Fibroblast of the conjunctiva (primary cell): ENCODE results near the gene CTNNA3.
"Not testable (repeated sequence)": the region's sequence is repeated elsewhere in the genome, so short reads cannot be mapped to it uniquely, and the experiment has no call there.

Source experiments
- DNase-seq: peaks from one replicate; pipeline ENCODE4 v3.0.0-alpha.2; 2010; ENCODE audit warnings: low read depth

The CTNNA3 gene

GRCh38 chr10:66378117-66378876 lies 1317.7 kb downstream of the CTNNA3 start:
- DNase-seq: no peak

GRCh38 chr10:66368146-66368545 lies 1327.8 kb downstream of the CTNNA3 start:
- no peak for DNase-seq

- DNase-seq: no peak
Measured at GRCh38 chr10:66366163-66366562, 1329.8 kb downstream of the CTNNA3 start.

DNA sequence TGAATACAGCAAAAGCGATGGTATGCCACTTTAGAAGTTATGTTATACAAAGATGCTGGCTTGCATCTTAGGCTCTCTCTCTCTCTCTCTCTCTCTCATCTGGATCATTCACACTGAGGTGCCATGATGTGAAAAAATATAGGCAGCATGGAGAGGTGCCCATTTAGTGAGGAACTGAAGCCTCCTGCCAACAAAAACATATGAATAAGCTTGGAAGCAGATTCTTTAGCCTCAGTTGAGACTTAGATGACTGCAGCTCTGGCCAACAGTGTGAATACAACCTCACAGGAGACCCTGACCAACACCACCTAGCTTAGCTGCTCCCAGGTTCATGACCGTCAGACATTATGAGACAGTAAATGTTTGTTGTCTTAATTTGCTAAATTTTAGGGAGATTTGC lies 1330.3 kb downstream of the CTNNA3 start:
- no peak for DNase-seq

DNA sequence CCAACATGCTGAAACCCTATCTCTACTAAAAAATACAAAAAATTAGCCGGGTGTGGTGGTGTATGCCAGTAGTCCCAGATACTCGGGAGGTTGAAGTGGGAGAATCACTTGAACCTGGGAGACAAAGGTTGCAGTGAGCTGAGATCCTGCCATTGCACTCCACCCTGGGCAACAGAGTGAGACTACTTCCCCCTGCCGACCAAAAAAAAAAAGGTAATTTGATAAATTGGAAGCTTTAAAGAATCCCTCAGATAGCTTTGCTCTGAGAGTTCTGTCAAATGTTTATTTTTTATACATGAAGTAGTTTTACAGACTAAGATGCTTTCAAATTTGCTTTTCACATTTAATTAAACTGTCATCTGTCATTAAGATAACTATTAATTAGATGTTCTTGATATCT lies 1333.5 kb downstream of the CTNNA3 start:
- DNase-seq: no peak

GRCh38 chr10:66353822-66354221 lies 1342.2 kb downstream of the CTNNA3 start:
- not testable (repeated sequence) for DNase-seq

DNA sequence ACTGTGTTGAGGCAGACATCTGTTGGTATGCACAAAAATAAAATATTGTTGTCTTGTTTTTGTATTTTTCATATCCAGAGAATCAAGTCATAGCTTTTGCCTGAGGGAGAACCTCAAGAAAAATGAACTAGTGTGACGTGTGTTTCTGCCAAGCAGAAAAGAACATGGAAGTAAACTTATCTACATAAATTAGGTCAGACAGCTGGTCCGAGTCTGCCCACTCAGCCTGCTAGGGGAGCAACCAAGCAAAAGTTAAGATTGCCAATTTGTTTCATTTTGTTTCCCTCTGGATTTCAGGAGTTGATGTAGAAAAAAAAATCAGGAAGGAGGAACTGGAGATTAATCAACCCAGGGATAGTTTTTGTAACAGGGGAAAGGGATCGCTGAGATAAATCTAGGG lies 1342.6 kb downstream of the CTNNA3 start:
- DNase-seq: no peak

DNA sequence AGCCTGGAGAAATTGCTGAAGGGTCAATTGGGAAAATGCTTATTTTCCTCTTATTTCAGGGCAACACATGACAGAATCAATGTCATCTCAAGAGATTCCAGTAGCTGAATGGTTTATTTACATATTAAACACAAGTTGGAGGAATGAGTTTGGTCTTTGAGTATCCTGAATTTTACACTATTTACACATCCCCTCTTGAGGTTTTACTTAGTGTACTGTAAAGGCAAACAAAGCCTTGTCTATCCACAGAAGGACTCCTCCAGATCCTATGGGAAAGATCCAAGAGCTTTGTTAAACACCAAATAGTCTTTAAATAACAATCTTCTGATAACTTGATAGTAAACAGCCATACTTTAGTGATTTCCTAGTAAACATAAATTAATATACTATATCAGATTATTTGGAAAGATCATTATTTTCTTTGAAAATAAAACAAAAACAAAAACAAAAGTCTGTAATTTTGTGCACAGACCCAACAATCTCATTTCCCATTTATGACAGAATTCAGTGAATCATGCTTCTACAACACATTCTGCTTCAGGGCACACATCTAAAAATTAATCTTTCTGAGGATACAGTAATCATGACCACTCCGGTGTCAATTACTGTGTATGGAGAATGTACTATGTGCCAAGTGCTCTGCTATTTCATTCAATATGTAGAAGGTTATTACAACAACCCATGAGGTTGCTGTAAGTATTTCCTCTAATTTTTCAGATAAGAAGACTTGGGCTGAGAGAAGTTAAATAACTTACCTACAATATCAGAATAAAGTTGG lies 1345.2 kb downstream of the CTNNA3 start:
- DNase-seq: no peak

- DNase-seq: no peak
Measured at GRCh38 chr10:66349726-66350125, 1346.3 kb downstream of the CTNNA3 start.

- no peak for DNase-seq
Measured at GRCh38 chr10:66349076-66349475, 1346.9 kb downstream of the CTNNA3 start.

GRCh38 chr10:66337211-66337610 lies 1358.8 kb downstream of the CTNNA3 start:
- no peak for DNase-seq

GRCh38 chr10:66336791-66337190 lies 1359.2 kb downstream of the CTNNA3 start:
- DNase-seq: no peak

GRCh38 chr10:66335753-66336152 lies 1360.2 kb downstream of the CTNNA3 start:
- not testable (repeated sequence) for DNase-seq

DNA sequence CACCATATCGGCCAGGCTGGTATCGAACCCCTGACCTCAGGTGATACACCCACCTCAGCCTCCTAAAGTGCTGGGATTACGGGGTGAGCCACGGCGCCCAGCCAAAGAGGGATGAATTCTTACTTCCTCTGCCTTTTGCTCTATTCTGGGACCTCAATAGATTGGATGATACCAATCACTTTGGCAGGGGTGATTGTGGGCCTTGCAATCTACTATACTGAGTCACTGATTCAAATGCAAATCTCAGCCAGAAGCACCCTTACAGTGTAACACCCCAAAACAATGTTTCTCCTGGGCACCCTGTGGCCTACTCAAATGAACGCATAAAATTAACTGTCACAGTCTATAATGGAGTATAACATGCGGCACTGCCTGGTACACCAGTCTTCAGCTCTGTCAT lies 1366.8 kb downstream of the CTNNA3 start:
- DNase-seq: no peak

GRCh38 chr10:66326876-66327275 lies 1369.1 kb downstream of the CTNNA3 start:
- no peak for DNase-seq

- no peak for DNase-seq
Measured at GRCh38 chr10:66322777-66323176, 1373.2 kb downstream of the CTNNA3 start.

DNA sequence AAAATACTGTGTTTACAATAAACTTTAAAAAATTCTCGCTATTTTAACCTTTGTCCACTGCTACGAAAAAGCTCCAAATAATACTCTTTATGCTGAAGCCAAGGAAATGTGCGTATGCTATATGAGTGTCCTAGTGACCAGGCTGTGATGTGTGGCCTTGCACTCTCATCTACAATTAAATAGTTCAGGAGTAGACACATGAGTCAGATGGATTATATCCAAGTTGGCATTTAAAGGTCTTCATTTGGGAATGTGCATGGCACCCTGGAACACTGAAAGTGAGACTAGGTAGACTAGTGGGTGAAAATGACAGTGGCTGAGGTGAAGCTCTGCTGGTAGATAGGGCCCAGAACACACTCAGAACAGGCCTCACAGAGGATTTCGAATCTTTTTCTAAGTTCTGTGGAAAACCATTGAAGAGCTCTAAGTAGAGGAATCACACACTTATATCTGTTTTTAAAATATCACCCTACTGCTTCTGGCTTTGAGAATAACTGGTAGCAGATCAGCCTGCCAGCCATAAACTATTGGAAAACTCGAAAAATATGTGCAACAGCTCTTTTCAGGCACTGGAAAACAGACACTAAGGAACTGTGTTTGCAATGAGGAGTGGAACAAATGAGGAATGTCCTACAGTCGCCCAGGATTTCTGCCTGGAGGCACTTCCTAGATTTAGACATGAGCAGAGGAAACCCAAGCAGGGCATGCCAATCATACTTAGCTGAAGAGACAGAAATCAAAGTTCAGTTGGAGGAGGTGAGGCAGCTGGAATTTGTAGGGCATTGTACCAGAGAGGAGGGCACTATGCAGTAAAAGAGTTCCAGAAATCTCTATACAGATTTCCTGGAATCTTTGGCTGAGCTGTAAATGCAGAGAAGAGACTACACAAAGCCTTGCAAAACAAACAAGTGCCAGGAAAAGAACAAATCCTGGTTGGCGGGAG lies 1374.0 kb downstream of the CTNNA3 start:
- DNase-seq: no peak

DNA sequence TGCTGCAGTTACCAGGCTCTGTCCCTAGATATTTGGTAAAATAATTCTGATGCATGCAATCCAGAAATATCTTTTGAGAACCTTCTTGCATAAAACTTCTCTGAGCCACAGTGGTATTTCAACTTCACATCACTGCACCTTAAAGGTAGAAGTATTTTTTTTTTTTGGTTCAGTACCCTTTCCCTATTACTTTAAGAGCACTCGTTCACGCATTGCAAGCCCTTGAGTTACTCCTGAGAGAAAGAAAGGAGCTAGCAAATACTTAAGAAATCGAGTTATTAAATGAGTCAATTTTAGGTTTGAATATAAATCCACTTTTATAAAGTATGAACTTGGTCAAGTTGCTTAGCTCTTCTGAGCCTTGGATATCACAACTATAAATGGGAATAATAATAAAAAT lies 1377.2 kb downstream of the CTNNA3 start:
- no peak for DNase-seq

DNA sequence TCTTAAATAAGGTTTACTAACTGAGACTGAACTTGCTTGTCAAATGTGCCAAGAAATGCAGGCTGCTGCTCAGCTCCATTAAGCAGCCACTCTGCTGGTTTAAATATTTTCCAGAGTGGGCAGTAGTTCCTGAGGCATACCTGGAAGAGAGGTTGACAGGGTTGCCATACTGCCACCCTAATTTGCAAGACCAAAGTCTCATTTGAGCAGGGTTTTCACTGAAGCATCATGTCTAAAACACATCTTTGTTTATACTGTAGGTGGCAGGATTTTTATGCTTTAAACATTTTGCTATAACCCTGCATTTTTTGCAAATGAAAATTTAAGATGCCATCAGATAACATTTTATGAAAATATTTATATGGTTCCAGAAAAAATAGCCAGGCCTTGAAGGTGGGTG lies 1388.2 kb downstream of the CTNNA3 start:
- no peak for DNase-seq

DNA sequence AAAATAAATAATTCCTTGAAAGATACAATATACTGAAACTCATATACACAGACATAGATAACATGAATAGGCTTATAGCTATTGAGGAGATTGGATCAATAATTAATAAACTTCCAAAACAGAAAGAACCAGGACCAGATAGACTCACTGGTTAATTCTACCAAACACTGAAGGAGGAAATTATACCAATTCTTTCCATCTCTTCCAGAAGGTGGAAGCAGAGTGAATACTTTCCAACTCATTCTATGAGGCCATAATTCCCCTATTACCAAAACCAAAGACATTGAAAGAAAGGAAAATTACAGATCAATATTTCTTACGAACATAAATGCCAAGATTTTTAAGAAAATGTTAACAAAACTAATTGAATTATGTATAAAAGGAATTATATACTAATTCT lies 1394.9 kb downstream of the CTNNA3 start:
- no peak for DNase-seq

- no peak for DNase-seq
Measured at GRCh38 chr10:66295602-66296001, 1400.4 kb downstream of the CTNNA3 start.

- DNase-seq: no peak
Measured at GRCh38 chr10:66294538-66294937, 1401.5 kb downstream of the CTNNA3 start.
